HepG2 (cell line): ENCODE data around the gene PRM2. TPM values are rescaled to one million over a fixed set of nuclear protein-coding genes. Genes with fewer than 3 reads are reported as not detected.

Source experiments
- ARID2 ChIP-seq: sonication (generic); formaldehyde crosslinking; IDR thresholded peaks from 2 replicates; pipeline ENCODE4 v1.8.1; 2022; ENCODE audit warnings: mild to moderate bottlenecking, missing genetic modification reagents, borderline replicate concordance
- CEBPG ChIP-seq: IDR thresholded peaks from 2 replicates; pipeline ENCODE4 v1.6.1; 2016
- DMAP1 ChIP-seq: IDR thresholded peaks from 2 replicates; pipeline ENCODE4 v1.6.1; 2016
- DR1 ChIP-seq: sonication (generic); formaldehyde crosslinking; IDR thresholded peaks from 2 replicates; pipeline ENCODE4 v1.8.0; 2021; ENCODE audit warnings: mild to moderate bottlenecking, missing genetic modification reagents, inconsistent platforms
- EP300 ChIP-seq, 3 experiments: sonication (generic) in 1 of 3; formaldehyde crosslinking in 1 of 3; IDR thresholded peaks; 2 replicates each; pipeline versions ENCODE4 v1.5.1 to v1.6.1; 2011 to 2020; ENCODE audit warnings: low read depth in 2 of 3, low read length in 2 of 3, borderline replicate concordance in 1 of 3, improper control_type of control experiment in 1 of 3, mild to moderate bottlenecking in 1 of 3, missing genetic modification reagents in 1 of 3, moderate library complexity in 1 of 3
- FOXA3 ChIP-seq: IDR thresholded peaks from 2 replicates; pipeline ENCODE4 v1.6.1; 2016; ENCODE audit warnings: missing genetic modification reagents, missing compliant biosample characterization
- FOXK2 ChIP-seq: fragments of 450-650 bp; IDR thresholded peaks from 2 replicates; pipeline ENCODE4 v1.6.1; 2016
- HIC2 ChIP-seq: sonication (generic); formaldehyde crosslinking; IDR thresholded peaks from 2 replicates; pipeline ENCODE4 v1.9.0; 2022; ENCODE audit warnings: low read depth, missing genetic modification reagents
- NFAT5 ChIP-seq: sonication (generic); formaldehyde crosslinking; IDR thresholded peaks from 2 replicates; pipeline ENCODE4 v1.4.0; 2020; ENCODE audit warnings: missing genetic modification reagents
- SP5 ChIP-seq: IDR thresholded peaks from 2 replicates; pipeline ENCODE4 v1.6.1; 2016; ENCODE audit warnings: low read depth, borderline replicate concordance
- ZNF562 ChIP-seq: sonication (generic); formaldehyde crosslinking; IDR thresholded peaks from 2 replicates; pipeline ENCODE4 v1.8.0; 2022; ENCODE audit warnings: missing genetic modification reagents, borderline replicate concordance
- ZNF687 ChIP-seq: sonication (generic); formaldehyde crosslinking; IDR thresholded peaks from 2 replicates; pipeline ENCODE4 v1.5.1; 2020; ENCODE audit warnings: mild to moderate bottlenecking, missing genetic modification reagents, moderate library complexity
- ZNF710 ChIP-seq: sonication (generic); formaldehyde crosslinking; IDR thresholded peaks from 2 replicates; pipeline ENCODE4 v1.5.0; 2020; ENCODE audit warnings: mild to moderate bottlenecking, missing genetic modification reagents, borderline replicate concordance
- ZNF75D ChIP-seq: sonication (generic); formaldehyde crosslinking; IDR thresholded peaks from 2 replicates; pipeline ENCODE4 v1.8.1; 2023; ENCODE audit warnings: missing genetic modification reagents, mild to moderate bottlenecking, borderline replicate concordance
- ZNF776 ChIP-seq: sonication (generic); formaldehyde crosslinking; IDR thresholded peaks from 2 replicates; pipeline ENCODE4 v1.4.0; 2020; ENCODE audit warnings: mild to moderate bottlenecking, missing genetic modification reagents
- ZNF781 ChIP-seq: sonication (generic); formaldehyde crosslinking; IDR thresholded peaks from 2 replicates; pipeline ENCODE4 v1.5.1; 2020; ENCODE audit warnings: borderline replicate concordance, mild to moderate bottlenecking, missing genetic modification reagents; ENCODE audit errors: not compliant biosample characterization
- ZNF878 ChIP-seq: sonication (generic); formaldehyde crosslinking; IDR thresholded peaks from 2 replicates; pipeline ENCODE4 v1.8.1; 2023; ENCODE audit warnings: mild to moderate bottlenecking, missing genetic modification reagents, moderate library complexity
- polyA plus RNA-seq, 8 experiments: library from polyadenylated mRNA; depleted of rRNA in 3 of 8; stranded (reverse) in 7 of 8; unstranded in 1 of 8; fragments of >200 nt; fragmentation: Illumina TruSeq in 4 of 8; extraction: Trizol in 4 of 8; gene quantifications; 2 replicates each; pipeline versions ENCODE4 v1.2.1 to v1.2.3, GENCODE V29; 2011 to 2016; ENCODE audit warnings: low read depth in 4 of 8, missing spikeins in 1 of 8, mixed read lengths in 1 of 8; ENCODE audit not compliant: insufficient read depth in 1 of 8
- total RNA-seq, 5 experiments: library from RNA; depleted of rRNA; stranded (reverse); fragments of >200 nt; fragmentation: Illumina TruSeq; extraction: Trizol; gene quantifications; 2 replicates each; pipeline ENCODE4 v1.2.3, GENCODE V29; 2016; ENCODE audit warnings: low read depth in 1 of 5

Gene PRM2
- total and polyA plus RNA-seq, 2 of the 13 experiments (the other 11 are each of a cell fraction or from before 2014, with no cell fraction given) = 0.54 TPM; not detected in 1

GRCh38 chr16:11256661-11257130 is 19.6 kb downstream of the PRM2 start (continued):
- no peak; the same call in 1 of the 2 replicates for TF ChIP-seq HIC2
- no peak for TF ChIP-seq DR1 (CRISPR knock-in tag)
- no peak for TF ChIP-seq ZNF562 (CRISPR knock-in tag)
- peak; percentile 65 for TF ChIP-seq ZNF781 (CRISPR knock-in tag)
- no peak; the same call in 1 of the 2 replicates for TF ChIP-seq ZNF687 (CRISPR knock-in tag)
- no peak for TF ChIP-seq ZNF776
- TF ChIP-seq FOXA3 (CRISPR knock-in tag) = no peak
- peak; percentile 40 for TF ChIP-seq SP5 (CRISPR knock-in tag)
- TF ChIP-seq ZNF878 = no peak
- no peak for TF ChIP-seq ZNF75D
- TF ChIP-seq NFAT5 (CRISPR knock-in tag) = no peak
- TF ChIP-seq DMAP1 (CRISPR knock-in tag) = no peak
- no peak for TF ChIP-seq EP300 (IDR thresholded peaks at IDR 0.05; ENCODE audit: low read depth in 2 of 2, low read length in 2 of 2)
- TF ChIP-seq EP300 (CRISPR knock-in tag; IDR thresholded peaks at IDR 0.05; ENCODE audit: borderline replicate concordance) = no peak
- no peak for TF ChIP-seq CEBPG (CRISPR knock-in tag)
- no peak; the same call in 1 of the 2 replicates for TF ChIP-seq ARID2 (CRISPR knock-in tag)
- no peak; the same call in 1 of the 2 replicates for TF ChIP-seq ZNF710 (CRISPR knock-in tag)
- TF ChIP-seq FOXK2 = no peak
